SK-N-SH (cell line): ENCODE data around the gene IGSF23. TPM values are rescaled to one million over a fixed set of nuclear protein-coding genes. Genes with fewer than 3 reads are reported as not detected.

Experiments used
- CTCF ChIA-PET: fragments of 300-600, 350-600 bp; formaldehyde crosslinking; extraction: SDS; loops from one replicate; lab custom pipeline; 2021; lab: Yijun Ruan, JAX
- POLR2A ChIA-PET: fragments of 350-600 bp; sonication (Branson Sonifier 250); formaldehyde crosslinking; extraction: SDS; loops from one replicate; lab custom pipeline; 2020; ENCODE audit warnings: antibody characterized with exemption, inconsistent platforms; lab: Yijun Ruan, JAX
- DNase-seq: peaks from one replicate; pipeline ENCODE4 v3.0.0; 2012
- H2AFZ ChIP-seq: fragments of 200-600 bp; sonication (generic); 2 replicates; pipeline ENCODE4 v1.8.1; 2016; ENCODE audit warnings: antibody characterized with exemption, mild to moderate bottlenecking, low read depth
- H3F3A ChIP-seq: fragments of 200-600 bp; sonication (generic); replicated peaks from 2 replicates; pipeline ENCODE3; 2016; ENCODE audit warnings: antibody characterized with exemption, mild to moderate bottlenecking; ENCODE audit not compliant: insufficient read depth
- H3K27ac ChIP-seq, 2 experiments: fragments of 200-500 bp in 1 of 2; fragments of 200-600 bp in 1 of 2; sonication (Bioruptor generic) in 1 of 2; sonication (generic), shearing (Covaris generic) in 1 of 2; 2 replicates each; pipeline versions ENCODE4 v1.5.1 to v1.6.1; 2014 to 2016; ENCODE audit warnings: low read depth in 2 of 2, inconsistent platforms in 1 of 2, low read length in 1 of 2, mild to moderate bottlenecking in 1 of 2, mixed read lengths in 1 of 2
- H3K27me3 ChIP-seq: fragments of 200-600 bp; sonication (generic), shearing (Covaris generic); 2 replicates; pipeline ENCODE4 v1.6.1; 2016; ENCODE audit warnings: mixed run types; ENCODE audit not compliant: insufficient read depth
- H3K36me3 ChIP-seq, 2 experiments: fragments of 200-500 bp in 1 of 2; fragments of 200-600 bp in 1 of 2; sonication (Bioruptor generic) in 1 of 2; sonication (generic) in 1 of 2; replicated peaks in 1 of 2; 2 replicates each; pipeline versions ENCODE3 to v1.5.1; 2014 to 2016; ENCODE audit warnings: low read length in 1 of 2, mild to moderate bottlenecking in 1 of 2; ENCODE audit not compliant: insufficient read depth in 2 of 2, control insufficient read depth in 1 of 2
- H3K4me1 ChIP-seq, 2 experiments: fragments of 200-500 bp in 1 of 2; fragments of 200-600 bp in 1 of 2; sonication (Bioruptor generic) in 1 of 2; sonication (generic), shearing (Covaris generic) in 1 of 2; 2 replicates each; pipeline versions ENCODE4 v1.5.1 to v1.6.1; 2014 to 2016; ENCODE audit warnings: low read depth in 1 of 2, low read length in 1 of 2, mixed run types in 1 of 2; ENCODE audit not compliant: insufficient read depth in 2 of 2, control insufficient read depth in 1 of 2
- H3K4me2 ChIP-seq: fragments of 200-600 bp; sonication (generic), shearing (Covaris generic); 2 replicates; pipeline ENCODE4 v1.6.1; 2017; ENCODE audit warnings: mixed run types
- H3K4me3 ChIP-seq, 2 experiments: fragments of 200-500 bp in 1 of 2; fragments of 200-600 bp in 1 of 2; sonication (Bioruptor generic) in 1 of 2; sonication (generic), shearing (Covaris generic) in 1 of 2; 2 replicates each; pipeline versions ENCODE4 v1.5.1 to v1.8.1; 2014 to 2016; ENCODE audit warnings: low read depth in 2 of 2, inconsistent platforms in 1 of 2, low read length in 1 of 2, mild to moderate bottlenecking in 1 of 2, mixed read lengths in 1 of 2, moderate library complexity in 1 of 2
- H3K79me2 ChIP-seq: fragments of 200-600 bp; sonication (generic); 2 replicates; pipeline ENCODE4 v1.8.1; 2017; ENCODE audit warnings: mild to moderate bottlenecking; ENCODE audit not compliant: insufficient read depth
- H3K9ac ChIP-seq: fragments of 200-600 bp; sonication (generic); 2 replicates; pipeline ENCODE4 v1.6.1; 2017; ENCODE audit warnings: mixed run types
- H3K9me2 ChIP-seq: fragments of 200-600 bp; sonication (generic); 2 replicates; pipeline ENCODE4 v1.6.1; 2017; ENCODE audit warnings: mixed run types
- H3K9me3 ChIP-seq: fragments of 200-600 bp; sonication (generic); 2 replicates; pipeline ENCODE4 v1.6.1; 2017; ENCODE audit warnings: mixed run types, mild to moderate bottlenecking, moderate library complexity
- H4K20me1 ChIP-seq: fragments of 200-600 bp; sonication (generic); 2 replicates; pipeline ENCODE4 v1.6.1; 2017; ENCODE audit warnings: mild to moderate bottlenecking, mixed run types; ENCODE audit not compliant: insufficient read depth
- CHD2 ChIP-seq: fragments of 150-350 bp; IDR thresholded peaks from 2 replicates; pipeline ENCODE4 v1.6.1; 2018; ENCODE audit warnings: low read length; ENCODE audit not compliant: partially characterized antibody
- ELF1 ChIP-seq: IDR thresholded peaks from 2 replicates; pipeline ENCODE4 v1.4.0; 2012
- EP300 ChIP-seq, 2 experiments: IDR thresholded peaks; 2 replicates each; pipeline versions ENCODE4 v1.4.0 to v1.6.1; 2012; ENCODE audit warnings: borderline replicate concordance in 1 of 2, low read depth in 1 of 2, low read length in 1 of 2
- EZH2phosphoT487 ChIP-seq: fragments of 200-600 bp; sonication (generic); IDR thresholded peaks from 2 replicates; pipeline ENCODE4 v1.6.1; 2017; ENCODE audit warnings: low read depth, mixed run types, mild to moderate bottlenecking, antibody characterized with exemption, moderate library complexity, borderline replicate concordance
- FOSL2 ChIP-seq: IDR thresholded peaks from 2 replicates; pipeline ENCODE4 v1.4.0; 2012; ENCODE audit warnings: low read depth, mild to moderate bottlenecking, moderate library complexity, borderline replicate concordance
- FOXJ3 ChIP-seq: sonication (generic); formaldehyde crosslinking; IDR thresholded peaks from 2 replicates; pipeline ENCODE4 v1.5.1; 2020; ENCODE audit warnings: mild to moderate bottlenecking, missing genetic modification reagents
- FOXM1 ChIP-seq: IDR thresholded peaks from 2 replicates; pipeline ENCODE4 v1.4.0; 2012; ENCODE audit warnings: low read depth, mild to moderate bottlenecking
- GATA2 ChIP-seq: sonication (generic); formaldehyde crosslinking; IDR thresholded peaks from 2 replicates; pipeline ENCODE4 v1.5.0; 2020; ENCODE audit warnings: mild to moderate bottlenecking, missing genetic modification reagents
- JUND ChIP-seq: IDR thresholded peaks from 2 replicates; pipeline ENCODE4 v1.4.0; 2012
- MEF2A ChIP-seq: IDR thresholded peaks from 2 replicates; pipeline ENCODE4 v1.4.0; 2012; ENCODE audit warnings: low read depth, borderline replicate concordance
- MXI1 ChIP-seq: IDR thresholded peaks from 2 replicates; pipeline ENCODE4 v1.6.1; 2012; ENCODE audit warnings: mild to moderate bottlenecking, low read depth, low read length, improper control_type of control experiment
- NFIC ChIP-seq: IDR thresholded peaks from 2 replicates; pipeline ENCODE4 v1.4.0; 2012; ENCODE audit warnings: borderline replicate concordance
- POLR2AphosphoS5 ChIP-seq: IDR thresholded peaks from 2 replicates; pipeline ENCODE4 v1.6.1; 2012; ENCODE audit warnings: low read depth, low read length
- RAD21 ChIP-seq: IDR thresholded peaks from 2 replicates; pipeline ENCODE4 v1.6.1; 2012; ENCODE audit warnings: mild to moderate bottlenecking, low read length
- RCOR1 ChIP-seq: fragments of 150-350 bp; IDR thresholded peaks from 2 replicates; pipeline ENCODE4 v1.6.1; 2017; ENCODE audit warnings: antibody characterized with exemption, low read length
- SMC3 ChIP-seq: IDR thresholded peaks from 2 replicates; pipeline ENCODE4 v1.6.1; 2012; ENCODE audit warnings: low read depth, low read length, improper control_type of control experiment
- TCF12 ChIP-seq: IDR thresholded peaks from 2 replicates; pipeline ENCODE4 v1.4.0; 2012
- ZBTB33 ChIP-seq: IDR thresholded peaks from 2 replicates; pipeline ENCODE4 v1.4.0; 2012; ENCODE audit warnings: low read depth, borderline replicate concordance
- WGBS: methylation state at CpG from one replicate; pipeline ENCODE4 v1.1.6; 2017; ENCODE audit warnings: low lambda C conversion rate; 5-methylcytosine and 5-hydroxymethylcytosine counted together
- polyA plus RNA-seq, 3 experiments: library from polyadenylated mRNA; depleted of rRNA; stranded (reverse); fragments of >200 nt; gene quantifications; 2 replicates each; pipeline ENCODE4 v1.2.3, GENCODE V29; 2012
- TF ChIP-seq, protein P1 (sequence below): IDR thresholded peaks from 2 replicates; pipeline ENCODE4; 2012
- TF ChIP-seq, protein P2 (sequence below): fragments of 150-350 bp; IDR thresholded peaks from 2 replicates; pipeline ENCODE4 v1.6.1; 2017; ENCODE audit warnings: antibody characterized with exemption, low read length, low read depth, borderline replicate concordance
- TF ChIP-seq, protein P3 (sequence below): IDR thresholded peaks from 2 replicates; pipeline ENCODE4 v1.4.0; 2012; ENCODE audit warnings: low read depth
- TF ChIP-seq, protein P4 (sequence below): fragments of 200-600 bp; sonication (generic); IDR thresholded peaks from 2 replicates; pipeline ENCODE4 v1.6.1; 2017; ENCODE audit warnings: antibody characterized with exemption, mild to moderate bottlenecking, moderate library complexity

Gene IGSF23
- polyA plus RNA-seq, 1 of the 3 experiments (the other 2 are of a cell fraction), result 0.08 TPM

DNA sequence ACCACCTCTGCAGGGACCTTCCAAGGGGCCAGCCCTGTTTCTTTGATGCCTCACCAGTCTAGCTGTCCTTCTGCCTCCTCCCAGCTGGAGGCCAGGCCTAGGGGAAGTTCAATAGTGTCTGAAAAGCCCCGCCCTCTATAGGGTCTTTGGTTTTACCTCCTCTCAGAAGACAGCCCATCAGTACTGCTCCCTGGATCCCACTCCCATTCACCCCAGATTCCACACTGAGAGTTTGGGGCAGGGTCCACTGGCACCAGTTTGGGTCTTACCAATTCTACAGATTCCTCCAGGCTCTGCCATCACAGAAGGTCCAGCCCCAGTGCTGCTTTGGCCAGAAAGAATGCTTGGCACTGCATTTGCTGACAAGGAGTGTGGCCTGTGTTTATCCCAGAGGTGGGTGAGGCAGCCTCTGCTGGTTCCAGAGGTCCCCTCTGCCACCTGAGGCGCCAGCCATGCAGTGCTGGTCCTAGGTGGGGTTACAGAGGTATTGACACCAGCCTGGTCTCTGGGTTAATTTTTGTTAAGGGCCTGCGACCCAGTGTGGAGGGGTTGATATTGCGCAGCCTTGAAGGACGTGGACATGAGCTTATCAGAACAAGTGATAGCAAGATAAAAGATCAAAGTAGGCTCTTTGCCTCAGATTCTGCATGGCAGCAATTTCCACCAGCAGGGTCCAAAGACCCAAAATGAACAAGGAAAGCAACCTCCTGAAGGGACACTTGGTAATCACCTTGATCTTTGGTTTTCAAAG lies 41.4 kb upstream of the IGSF23 start:
- CTCF ChIA-PET, result interaction anchor here (0.5 to 3.3 kb wide), 20 partner anchors 14 to 267 kb away, joined by 3 to 148 read pairs (median 10); no protein-coding TSS in a partner anchor
- Histone ChIP-seq H3K9me3 (no peaks in the 10 kb centered on the region), H3K79me2 (no peaks in the 10 kb centered on the region), H2AFZ (no peak overlapping the region), H4K20me1 (no peaks in the 10 kb centered on the region), H3K27me3 (peaks cover 24% of the 10 kb centered on the region; the same call in 1 of the 2 replicates), H3F3A (no peaks in the 10 kb centered on the region), H3K36me3 (no peaks in the 10 kb centered on the region), H3K4me3 (no peak overlapping the region), H3K9ac (no peak overlapping the region), H3K4me2 (no peak overlapping the region), H3K4me1 (no peaks in the 10 kb centered on the region), H3K9me2 (no peaks in the 10 kb centered on the region), H3K27ac (no peak overlapping the region)
- DNase-seq, result no peak
- POLR2A ChIA-PET, result no interaction called here
- 78% methylated on average over 4 of the region's 5 CpGs for WGBS
- TF ChIP-seq FOXM1 (no peak), NFIC (no peak), POLR2AphosphoS5 (no peak), FOSL2 (no peak), CHD2 (no peak), FOXJ3 (CRISPR knock-in tag) (no peak), RAD21 (no peak), EP300 (IDR thresholded peaks at IDR 0.05; ENCODE audit: borderline replicate concordance in 1 of 2, low read depth in 1 of 2, low read length in 1 of 2) (no peak)

DNA sequence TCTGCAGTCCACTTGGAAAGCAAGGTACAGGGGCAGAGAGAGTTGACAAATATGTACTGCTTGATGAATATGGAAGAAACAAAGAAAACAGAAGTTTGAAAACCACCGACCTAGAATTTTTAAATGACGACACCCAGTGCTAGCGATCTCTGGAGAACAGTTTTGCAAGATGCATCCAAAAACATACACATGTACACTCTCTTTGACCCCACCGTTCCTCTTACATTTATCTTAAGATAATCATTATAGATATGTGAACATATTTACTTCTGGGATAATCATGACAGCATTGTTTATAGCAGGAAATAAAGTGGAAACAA lies 40.8 kb upstream of the IGSF23 start:
- Histone ChIP-seq H3K27me3 (peaks cover 23% of the 10 kb centered on the region; the same call in 1 of the 2 replicates), H3F3A (peaks cover 1% of the 10 kb centered on the region), H2AFZ (no peak overlapping the region), H3K36me3 (no peaks in the 10 kb centered on the region), H3K27ac (no peak overlapping the region), H4K20me1 (no peaks in the 10 kb centered on the region), H3K4me2 (no peak overlapping the region), H3K4me1 (no peaks in the 10 kb centered on the region), H3K9me3 (no peaks in the 10 kb centered on the region), H3K79me2 (no peaks in the 10 kb centered on the region), H3K4me3 (no peak overlapping the region), H3K9ac (no peak overlapping the region), H3K9me2 (no peaks in the 10 kb centered on the region)
- CTCF ChIA-PET, result interaction anchor here (0.5 to 3.3 kb wide), 3 partner anchors 86 to 266 kb away, joined by 3 to 148 read pairs (median 29); no protein-coding TSS in a partner anchor
- POLR2A ChIA-PET, result no interaction called here
- DNase-seq, result no peak
- 42% methylated on average over 4 of the region's 4 CpGs for WGBS
- TF ChIP-seq CHD2 (no peak), FOXM1 (no peak), SMC3 (no peak), ZBTB33 (no peak), JUND (no peak), EZH2phosphoT487 (no peak), GATA2 (CRISPR knock-in tag) (no peak), FOSL2 (no peak), RCOR1 (no peak), ELF1 (no peak), TCF12 (no peak), MXI1 (no peak), POLR2AphosphoS5 (no peak), MEF2A (no peak)
- TF ChIP-seq, protein P1, sequence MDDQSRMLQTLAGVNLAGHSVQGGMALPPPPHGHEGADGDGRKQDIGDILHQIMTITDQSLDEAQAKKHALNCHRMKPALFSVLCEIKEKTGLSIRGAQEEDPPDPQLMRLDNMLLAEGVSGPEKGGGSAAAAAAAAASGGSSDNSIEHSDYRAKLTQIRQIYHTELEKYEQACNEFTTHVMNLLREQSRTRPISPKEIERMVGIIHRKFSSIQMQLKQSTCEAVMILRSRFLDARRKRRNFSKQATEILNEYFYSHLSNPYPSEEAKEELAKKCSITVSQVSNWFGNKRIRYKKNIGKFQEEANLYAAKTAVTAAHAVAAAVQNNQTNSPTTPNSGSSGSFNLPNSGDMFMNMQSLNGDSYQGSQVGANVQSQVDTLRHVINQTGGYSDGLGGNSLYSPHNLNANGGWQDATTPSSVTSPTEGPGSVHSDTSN, result no peak
- TF ChIP-seq, protein P2, sequence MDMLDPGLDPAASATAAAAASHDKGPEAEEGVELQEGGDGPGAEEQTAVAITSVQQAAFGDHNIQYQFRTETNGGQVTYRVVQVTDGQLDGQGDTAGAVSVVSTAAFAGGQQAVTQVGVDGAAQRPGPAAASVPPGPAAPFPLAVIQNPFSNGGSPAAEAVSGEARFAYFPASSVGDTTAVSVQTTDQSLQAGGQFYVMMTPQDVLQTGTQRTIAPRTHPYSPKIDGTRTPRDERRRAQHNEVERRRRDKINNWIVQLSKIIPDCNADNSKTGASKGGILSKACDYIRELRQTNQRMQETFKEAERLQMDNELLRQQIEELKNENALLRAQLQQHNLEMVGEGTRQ, result no peak
- TF ChIP-seq, protein P3, sequence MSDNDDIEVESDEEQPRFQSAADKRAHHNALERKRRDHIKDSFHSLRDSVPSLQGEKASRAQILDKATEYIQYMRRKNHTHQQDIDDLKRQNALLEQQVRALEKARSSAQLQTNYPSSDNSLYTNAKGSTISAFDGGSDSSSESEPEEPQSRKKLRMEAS, result no peak
- TF ChIP-seq, protein P4, sequence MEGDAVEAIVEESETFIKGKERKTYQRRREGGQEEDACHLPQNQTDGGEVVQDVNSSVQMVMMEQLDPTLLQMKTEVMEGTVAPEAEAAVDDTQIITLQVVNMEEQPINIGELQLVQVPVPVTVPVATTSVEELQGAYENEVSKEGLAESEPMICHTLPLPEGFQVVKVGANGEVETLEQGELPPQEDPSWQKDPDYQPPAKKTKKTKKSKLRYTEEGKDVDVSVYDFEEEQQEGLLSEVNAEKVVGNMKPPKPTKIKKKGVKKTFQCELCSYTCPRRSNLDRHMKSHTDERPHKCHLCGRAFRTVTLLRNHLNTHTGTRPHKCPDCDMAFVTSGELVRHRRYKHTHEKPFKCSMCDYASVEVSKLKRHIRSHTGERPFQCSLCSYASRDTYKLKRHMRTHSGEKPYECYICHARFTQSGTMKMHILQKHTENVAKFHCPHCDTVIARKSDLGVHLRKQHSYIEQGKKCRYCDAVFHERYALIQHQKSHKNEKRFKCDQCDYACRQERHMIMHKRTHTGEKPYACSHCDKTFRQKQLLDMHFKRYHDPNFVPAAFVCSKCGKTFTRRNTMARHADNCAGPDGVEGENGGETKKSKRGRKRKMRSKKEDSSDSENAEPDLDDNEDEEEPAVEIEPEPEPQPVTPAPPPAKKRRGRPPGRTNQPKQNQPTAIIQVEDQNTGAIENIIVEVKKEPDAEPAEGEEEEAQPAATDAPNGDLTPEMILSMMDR, result no peak
